Neutrophil (primary cell): ENCODE results near the gene VGLL4.

Experiments
- H3K27ac ChIP-seq: fragments of 200-600 bp; sonication (generic); 2 replicates; pipeline ENCODE4 v1.5.1; 2016; ENCODE audit warnings: mild to moderate bottlenecking, moderate library complexity
- H3K27me3 ChIP-seq: fragments of 200-600 bp; sonication (generic); 2 replicates; pipeline ENCODE4 v1.6.0; 2016; ENCODE audit warnings: mild to moderate bottlenecking
- H3K36me3 ChIP-seq: fragments of 200-600 bp; sonication (generic); 2 replicates; pipeline ENCODE4 v1.5.1; 2017
- H3K4me1 ChIP-seq, 2 experiments: fragments of 200-600 bp in 1 of 2; sonication (generic) in 1 of 2; 1 replicate in 1 of 2; 2 replicates in 1 of 2; pipeline versions ENCODE4 v1.5.1 to v1.6.1; 2013 to 2016; ENCODE audit warnings: low read depth in 1 of 2, low read length in 1 of 2, mild to moderate bottlenecking in 1 of 2, moderate library complexity in 1 of 2; ENCODE audit not compliant: control insufficient read depth in 1 of 2, insufficient read depth in 1 of 2
- H3K4me3 ChIP-seq, 2 experiments: fragments of 200-600 bp in 1 of 2; sonication (generic) in 1 of 2; 1 replicate in 1 of 2; 2 replicates in 1 of 2; pipeline ENCODE4 v1.5.1; 2013 to 2016; ENCODE audit warnings: low read depth in 1 of 2, low read length in 1 of 2, mild to moderate bottlenecking in 1 of 2, moderate library complexity in 1 of 2
- H3K9me3 ChIP-seq: fragments of 200-600 bp; sonication (generic); 2 replicates; pipeline ENCODE4 v1.5.1; 2016
- CTCF ChIP-seq: fragments of 200-600 bp; sonication (generic); IDR thresholded peaks from 2 replicates; pipeline ENCODE4 v1.5.1; 2016; ENCODE audit warnings: antibody characterized with exemption

The VGLL4 gene

GRCh38 chr3:11619946-11620652 lies 23.6 kb downstream of the VGLL4 start:
- no peaks in the 10 kb centered on the region for H3K36me3 ChIP-seq
- no peaks in the 10 kb centered on the region for H3K9me3 ChIP-seq
- no peak for TF ChIP-seq CTCF
- peaks cover 13 to 16% of the 10 kb centered on the region in 2 experiments for H3K4me1 ChIP-seq
- H3K27me3 ChIP-seq, result no peaks in the 10 kb centered on the region
- H3K27ac ChIP-seq, result no peak overlapping the region
- no peak overlapping the region for H3K4me3 ChIP-seq

GRCh38 chr3:11619461-11619860 lies 24.3 kb downstream of the VGLL4 start:
- peaks cover 9% of the 10 kb centered on the region in 2 experiments for H3K4me1 ChIP-seq
- no peak for TF ChIP-seq CTCF
- H3K27me3 ChIP-seq, result no peaks in the 10 kb centered on the region
- no peak overlapping the region for H3K27ac ChIP-seq
- no peaks in the 10 kb centered on the region for H3K9me3 ChIP-seq
- H3K36me3 ChIP-seq, result no peaks in the 10 kb centered on the region
- H3K4me3 ChIP-seq, result no peak overlapping the region

- no peaks in the 10 kb centered on the region for H3K9me3 ChIP-seq
- peaks cover 6 to 9% of the 10 kb centered on the region in 2 experiments for H3K4me1 ChIP-seq
- H3K4me3 ChIP-seq, result no peak overlapping the region
- TF ChIP-seq CTCF, result no peak
- H3K27ac ChIP-seq, result no peak overlapping the region
- no peaks in the 10 kb centered on the region for H3K36me3 ChIP-seq
- H3K27me3 ChIP-seq, result no peaks in the 10 kb centered on the region
Measured at GRCh38 chr3:11618904-11619303, 24.8 kb downstream of the VGLL4 start.

- H3K27ac ChIP-seq, result no peak overlapping the region
- no peaks in the 10 kb centered on the region for H3K27me3 ChIP-seq
- H3K36me3 ChIP-seq, result peaks cover 2% of the 10 kb centered on the region
- H3K4me3 ChIP-seq, result no peak overlapping the region
- peaks cover 6 to 7% of the 10 kb centered on the region in 2 experiments for H3K4me1 ChIP-seq
- TF ChIP-seq CTCF, result no peak
- H3K9me3 ChIP-seq, result no peaks in the 10 kb centered on the region
Measured at GRCh38 chr3:11616551-11616950, 27.2 kb downstream of the VGLL4 start.

- Histone ChIP-seq H3K27ac (no peak overlapping the region), H3K27me3 (no peaks in the 10 kb centered on the region), H3K4me3 (no peak overlapping the region), H3K4me1 (no peaks in the 10 kb centered on the region), H3K9me3 (no peaks in the 10 kb centered on the region), H3K36me3 (peaks cover 4% of the 10 kb centered on the region)
- no peak for TF ChIP-seq CTCF
Measured at GRCh38 chr3:11613851-11614487, 29.7 kb downstream of the VGLL4 start.
